OCI-LY3 (cell line): ENCODE measurements around the gene NTNG1.

Experiments used
- EZH2phosphoT487 ChIP-seq: fragments of 200-600 bp; shearing (Covaris generic); IDR thresholded peaks from 2 replicates; pipeline ENCODE4 v1.6.1; 2018; ENCODE audit warnings: antibody characterized with exemption, mixed run types, low read depth
- TF ChIP-seq, protein P1 (sequence below): fragments of 200-600, 300-600 bp; sonication (generic); IDR thresholded peaks from 2 replicates; pipeline ENCODE4 v1.5.1; 2014; ENCODE audit warnings: antibody characterized with exemption, low read length, low read depth

DNA sequence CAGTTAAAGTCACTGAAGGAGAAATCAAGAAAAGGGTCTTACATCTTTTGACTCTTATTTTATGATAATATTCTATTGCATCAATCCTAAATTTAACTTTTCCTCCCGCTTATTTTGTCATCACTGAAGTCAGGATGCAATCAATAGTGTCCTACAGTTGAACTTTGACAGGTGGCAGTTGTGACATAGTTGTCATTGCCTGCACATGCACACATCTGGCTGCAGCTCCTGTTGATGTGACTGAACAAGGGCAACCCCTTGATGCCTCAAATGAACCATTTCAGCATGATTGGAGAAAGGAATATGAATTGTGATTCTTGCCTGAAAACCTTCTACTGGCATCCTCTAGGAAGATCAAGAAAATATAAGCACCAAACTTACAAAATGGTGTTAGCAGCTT is 157.7 kb downstream of the NTNG1 start:
- TF ChIP-seq, protein P1, sequence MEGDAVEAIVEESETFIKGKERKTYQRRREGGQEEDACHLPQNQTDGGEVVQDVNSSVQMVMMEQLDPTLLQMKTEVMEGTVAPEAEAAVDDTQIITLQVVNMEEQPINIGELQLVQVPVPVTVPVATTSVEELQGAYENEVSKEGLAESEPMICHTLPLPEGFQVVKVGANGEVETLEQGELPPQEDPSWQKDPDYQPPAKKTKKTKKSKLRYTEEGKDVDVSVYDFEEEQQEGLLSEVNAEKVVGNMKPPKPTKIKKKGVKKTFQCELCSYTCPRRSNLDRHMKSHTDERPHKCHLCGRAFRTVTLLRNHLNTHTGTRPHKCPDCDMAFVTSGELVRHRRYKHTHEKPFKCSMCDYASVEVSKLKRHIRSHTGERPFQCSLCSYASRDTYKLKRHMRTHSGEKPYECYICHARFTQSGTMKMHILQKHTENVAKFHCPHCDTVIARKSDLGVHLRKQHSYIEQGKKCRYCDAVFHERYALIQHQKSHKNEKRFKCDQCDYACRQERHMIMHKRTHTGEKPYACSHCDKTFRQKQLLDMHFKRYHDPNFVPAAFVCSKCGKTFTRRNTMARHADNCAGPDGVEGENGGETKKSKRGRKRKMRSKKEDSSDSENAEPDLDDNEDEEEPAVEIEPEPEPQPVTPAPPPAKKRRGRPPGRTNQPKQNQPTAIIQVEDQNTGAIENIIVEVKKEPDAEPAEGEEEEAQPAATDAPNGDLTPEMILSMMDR, result no peak
- TF ChIP-seq EZH2phosphoT487, result no peak
